Measurements from ENCODE around the gene DEFB114. TPM values are rescaled to one million over a fixed set of nuclear protein-coding genes. Genes with fewer than 3 reads are reported as not detected.

Gene DEFB114
- polyA plus RNA-seq, 2 of the 4 experiments (the other 2 are of a cell fraction) = not detected

DNA sequence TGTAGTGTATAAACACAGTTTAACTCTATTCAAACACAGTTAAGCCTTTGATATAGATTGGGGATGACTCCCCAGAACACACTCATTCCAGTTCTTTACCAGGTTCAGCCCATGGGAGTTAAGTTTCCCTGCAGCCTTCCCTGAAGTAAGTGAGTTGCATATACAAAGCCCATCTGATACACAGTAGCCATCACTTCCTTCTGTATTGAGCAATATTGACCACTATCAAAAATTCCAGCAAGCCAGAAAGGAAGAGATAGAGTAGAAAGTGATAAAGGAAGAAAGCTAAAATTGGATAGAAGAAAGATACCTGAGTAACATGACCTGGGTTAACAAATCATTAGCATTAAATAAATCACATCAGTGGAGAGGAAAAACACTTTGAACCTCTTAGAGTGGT, 34.6 kb downstream of the DEFB114 start (continued):
- TF ChIP-seq, protein P1, sequence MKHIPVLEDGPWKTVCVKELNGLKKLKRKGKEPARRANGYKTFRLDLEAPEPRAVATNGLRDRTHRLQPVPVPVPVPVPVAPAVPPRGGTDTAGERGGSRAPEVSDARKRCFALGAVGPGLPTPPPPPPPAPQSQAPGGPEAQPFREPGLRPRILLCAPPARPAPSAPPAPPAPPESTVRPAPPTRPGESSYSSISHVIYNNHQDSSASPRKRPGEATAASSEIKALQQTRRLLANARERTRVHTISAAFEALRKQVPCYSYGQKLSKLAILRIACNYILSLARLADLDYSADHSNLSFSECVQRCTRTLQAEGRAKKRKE (CRISPR knock-in tag; IDR thresholded peaks at IDR 0.05; ENCODE audit: low read depth) = no peak
- TF ChIP-seq NPAS2 (CRISPR knock-in tag; IDR thresholded peaks at IDR 0.05; ENCODE audit: borderline replicate concordance) = no peak

DNA sequence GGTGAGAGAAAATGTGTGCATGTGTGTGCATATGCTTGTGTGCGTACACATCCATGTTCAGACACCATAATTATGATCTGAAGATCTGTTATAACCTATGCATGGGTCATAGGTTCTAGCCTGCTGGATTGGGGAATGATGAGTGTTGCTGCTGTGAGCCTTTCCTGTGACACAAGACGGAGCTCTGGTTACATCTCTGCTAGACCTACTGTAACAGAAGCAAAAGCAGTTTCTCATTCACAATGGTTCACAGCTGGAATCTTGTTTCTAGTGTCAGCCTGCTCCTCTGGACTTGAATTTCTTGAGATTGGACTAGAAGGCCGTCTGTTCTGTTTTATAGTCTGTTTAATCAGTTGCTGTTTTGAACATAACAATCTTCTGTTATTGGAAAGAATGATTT, 40.1 kb downstream of the DEFB114 start:
- ATAC-seq (no peak), FAIRE-seq (no peak), DNase-seq (ENCODE audit: low read depth in 1 of 2, low spot score in 1 of 2) (no peak)
- no peaks in the 10 kb centered on the region for H3K9me3 ChIP-seq
- ChIA-PET POLR2A (no interaction called here), CTCF (no interaction called here)
- H3K4me3 ChIP-seq = no peak overlapping the region
- TF ChIP-seq RCOR1 (IDR thresholded peaks at IDR 0.05; ENCODE audit: low read depth, low read length) = no peak
- TF ChIP-seq HOXB5 (CRISPR knock-in tag; IDR thresholded peaks at IDR 0.05) = no peak
- TF ChIP-seq BHLHE40 (IDR thresholded peaks at IDR 0.05; ENCODE audit: low read depth, low read length) = no peak
- no peak overlapping the region for H3K4me2 ChIP-seq
- H3K4me1 ChIP-seq = no peaks in the 10 kb centered on the region
- no peak overlapping the region for H3K27ac ChIP-seq
- WGBS (ENCODE audit: missing lambda C conversion rate) = 35% methylated on average over 3 of the region's 3 CpGs

DNA sequence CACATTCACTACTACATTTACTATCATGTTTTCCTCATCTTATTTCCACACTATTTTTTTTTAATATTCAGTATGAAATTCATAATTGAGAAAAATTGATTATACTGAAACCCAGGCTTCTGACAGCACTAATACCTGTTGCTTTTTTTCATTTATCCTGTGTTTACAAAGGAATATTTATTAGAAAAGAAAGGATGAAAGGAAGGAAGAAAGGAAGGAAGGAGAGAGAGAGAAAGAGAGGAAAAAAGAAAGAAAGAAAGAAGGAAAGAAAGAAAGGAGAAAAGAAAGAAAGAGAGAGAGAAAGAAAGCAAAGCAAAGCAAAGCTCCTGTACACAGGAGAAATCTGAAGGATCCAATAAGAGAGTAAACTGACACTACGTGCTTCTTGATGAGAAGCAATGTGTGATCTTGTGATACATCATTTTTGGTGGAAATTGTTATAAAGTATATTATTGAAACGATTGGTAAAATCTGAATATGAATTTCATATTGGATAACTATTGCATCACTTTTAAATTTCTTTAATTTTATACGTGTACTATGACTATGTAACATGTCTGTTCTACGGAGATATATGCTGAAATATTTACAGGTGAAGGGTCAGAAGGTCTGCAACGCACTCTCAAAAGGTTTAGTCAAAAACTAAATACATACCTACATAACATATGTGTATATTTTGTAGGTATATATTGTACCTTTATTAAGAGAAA, 43.9 kb downstream of the DEFB114 start:
- Histone ChIP-seq H3K9me3 (no peaks in the 10 kb centered on the region), H3K4me1 (no peaks in the 10 kb centered on the region), H3K4me3 (no peak overlapping the region), H3K27ac (no peak overlapping the region), H3K4me2 (no peak overlapping the region)
- FAIRE-seq (no peak), ATAC-seq (no peak), DNase-seq (ENCODE audit: low read depth in 1 of 2, low spot score in 1 of 2) (no peak)
- TF ChIP-seq HOXB13 (CRISPR knock-in tag; IDR thresholded peaks at IDR 0.05; ENCODE audit: low read depth) (no peak), MAZ (IDR thresholded peaks at IDR 0.05; ENCODE audit: borderline replicate concordance, low read depth, low read length) (no peak), KDM1A (IDR thresholded peaks at IDR 0.05; ENCODE audit: low read depth) (no peak), CEBPB (IDR thresholded peaks at IDR 0.05) (no peak), ESRRA (IDR thresholded peaks at IDR 0.05; ENCODE audit: borderline replicate concordance, low read length) (no peak), FOSL2 (IDR thresholded peaks at IDR 0.05) (no peak), FOSL2 (CRISPR knock-in tag; IDR thresholded peaks at IDR 0.05) (no peak), EHF (CRISPR knock-in tag; IDR thresholded peaks at IDR 0.05) (no peak), JUN (IDR thresholded peaks at IDR 0.05) (no peak), HOXB5 (CRISPR knock-in tag; IDR thresholded peaks at IDR 0.05) (no peak)
- TF ChIP-seq, protein P2, sequence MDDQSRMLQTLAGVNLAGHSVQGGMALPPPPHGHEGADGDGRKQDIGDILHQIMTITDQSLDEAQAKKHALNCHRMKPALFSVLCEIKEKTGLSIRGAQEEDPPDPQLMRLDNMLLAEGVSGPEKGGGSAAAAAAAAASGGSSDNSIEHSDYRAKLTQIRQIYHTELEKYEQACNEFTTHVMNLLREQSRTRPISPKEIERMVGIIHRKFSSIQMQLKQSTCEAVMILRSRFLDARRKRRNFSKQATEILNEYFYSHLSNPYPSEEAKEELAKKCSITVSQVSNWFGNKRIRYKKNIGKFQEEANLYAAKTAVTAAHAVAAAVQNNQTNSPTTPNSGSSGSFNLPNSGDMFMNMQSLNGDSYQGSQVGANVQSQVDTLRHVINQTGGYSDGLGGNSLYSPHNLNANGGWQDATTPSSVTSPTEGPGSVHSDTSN (IDR thresholded peaks at IDR 0.05) = no peak
- TF ChIP-seq, protein P3, sequence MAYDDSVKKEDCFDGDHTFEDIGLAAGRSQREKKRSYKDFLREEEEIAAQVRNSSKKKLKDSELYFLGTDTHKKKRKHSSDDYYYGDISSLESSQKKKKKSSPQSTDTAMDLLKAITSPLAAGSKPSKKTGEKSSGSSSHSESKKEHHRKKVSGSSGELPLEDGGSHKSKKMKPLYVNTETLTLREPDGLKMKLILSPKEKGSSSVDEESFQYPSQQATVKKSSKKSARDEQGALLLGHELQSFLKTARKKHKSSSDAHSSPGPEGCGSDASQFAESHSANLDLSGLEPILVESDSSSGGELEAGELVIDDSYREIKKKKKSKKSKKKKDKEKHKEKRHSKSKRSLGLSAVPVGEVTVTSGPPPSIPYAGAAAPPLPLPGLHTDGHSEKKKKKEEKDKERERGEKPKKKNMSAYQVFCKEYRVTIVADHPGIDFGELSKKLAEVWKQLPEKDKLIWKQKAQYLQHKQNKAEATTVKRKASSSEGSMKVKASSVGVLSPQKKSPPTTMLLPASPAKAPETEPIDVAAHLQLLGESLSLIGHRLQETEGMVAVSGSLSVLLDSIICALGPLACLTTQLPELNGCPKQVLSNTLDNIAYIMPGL (CRISPR knock-in tag; IDR thresholded peaks at IDR 0.05; ENCODE audit: borderline replicate concordance) = no peak
- POLR2A ChIA-PET = no interaction called here
- CTCF ChIA-PET = no interaction called here
- 24% methylated on average over 5 of the region's 5 CpGs for WGBS (ENCODE audit: missing lambda C conversion rate)

DNA sequence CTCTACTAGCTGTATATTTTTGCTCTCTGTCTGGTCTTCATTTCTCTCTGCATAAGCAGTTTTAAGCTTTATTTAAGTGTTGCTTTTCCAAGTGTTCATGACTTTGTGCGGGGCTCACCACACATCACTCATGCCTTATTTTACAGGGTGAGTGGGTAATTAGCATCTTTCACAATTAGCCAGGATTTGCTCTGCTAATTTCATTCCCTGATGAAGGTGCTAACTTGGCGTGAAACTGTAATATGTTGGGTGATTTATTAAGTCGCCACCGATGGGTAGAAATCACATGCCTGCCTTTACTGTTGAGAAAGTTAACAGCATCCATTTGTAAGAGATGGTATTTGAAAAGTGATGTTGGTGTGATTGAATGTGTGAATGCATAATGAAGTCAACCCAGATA, 44.7 kb downstream of the DEFB114 start:
- WGBS (ENCODE audit: missing lambda C conversion rate) = 75% methylated on average over 4 of the region's 4 CpGs
- ATAC-seq (no peak), FAIRE-seq (no peak), DNase-seq (ENCODE audit: low read depth in 1 of 2, low spot score in 1 of 2) (no peak)
- no peaks in the 10 kb centered on the region for H3K4me1 ChIP-seq
- no peaks in the 10 kb centered on the region for H3K9me3 ChIP-seq
- no peak overlapping the region for H3K27ac ChIP-seq
- no peak overlapping the region for H3K4me3 ChIP-seq
- POLR2A ChIA-PET = no interaction called here
- no peak overlapping the region for H3K4me2 ChIP-seq
- CTCF ChIA-PET = no interaction called here
- no peak for TF ChIP-seq ZFP36 (IDR thresholded peaks at IDR 0.05; ENCODE audit: borderline replicate concordance, partially characterized antibody)
- no peak for TF ChIP-seq RNF2 (IDR thresholded peaks at IDR 0.05; ENCODE audit: borderline replicate concordance, low read depth)
- TF ChIP-seq, protein P4, sequence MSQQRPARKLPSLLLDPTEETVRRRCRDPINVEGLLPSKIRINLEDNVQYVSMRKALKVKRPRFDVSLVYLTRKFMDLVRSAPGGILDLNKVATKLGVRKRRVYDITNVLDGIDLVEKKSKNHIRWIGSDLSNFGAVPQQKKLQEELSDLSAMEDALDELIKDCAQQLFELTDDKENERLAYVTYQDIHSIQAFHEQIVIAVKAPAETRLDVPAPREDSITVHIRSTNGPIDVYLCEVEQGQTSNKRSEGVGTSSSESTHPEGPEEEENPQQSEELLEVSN (IDR thresholded peaks at IDR 0.05; ENCODE audit: borderline replicate concordance, low read depth) = no peak
- no peak for TF ChIP-seq RARB (CRISPR knock-in tag; IDR thresholded peaks at IDR 0.05)
- no peak for TF ChIP-seq JUNB (IDR thresholded peaks at IDR 0.05)
- TF ChIP-seq, protein P5, sequence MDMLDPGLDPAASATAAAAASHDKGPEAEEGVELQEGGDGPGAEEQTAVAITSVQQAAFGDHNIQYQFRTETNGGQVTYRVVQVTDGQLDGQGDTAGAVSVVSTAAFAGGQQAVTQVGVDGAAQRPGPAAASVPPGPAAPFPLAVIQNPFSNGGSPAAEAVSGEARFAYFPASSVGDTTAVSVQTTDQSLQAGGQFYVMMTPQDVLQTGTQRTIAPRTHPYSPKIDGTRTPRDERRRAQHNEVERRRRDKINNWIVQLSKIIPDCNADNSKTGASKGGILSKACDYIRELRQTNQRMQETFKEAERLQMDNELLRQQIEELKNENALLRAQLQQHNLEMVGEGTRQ (IDR thresholded peaks at IDR 0.05) = no peak
- TF ChIP-seq, protein P2 (IDR thresholded peaks at IDR 0.05) = no peak
- no peak for TF ChIP-seq NR3C1 (IDR thresholded peaks at IDR 0.05)
- no peak for TF ChIP-seq SMC3 (IDR thresholded peaks at IDR 0.05)
- TF ChIP-seq, protein P6, sequence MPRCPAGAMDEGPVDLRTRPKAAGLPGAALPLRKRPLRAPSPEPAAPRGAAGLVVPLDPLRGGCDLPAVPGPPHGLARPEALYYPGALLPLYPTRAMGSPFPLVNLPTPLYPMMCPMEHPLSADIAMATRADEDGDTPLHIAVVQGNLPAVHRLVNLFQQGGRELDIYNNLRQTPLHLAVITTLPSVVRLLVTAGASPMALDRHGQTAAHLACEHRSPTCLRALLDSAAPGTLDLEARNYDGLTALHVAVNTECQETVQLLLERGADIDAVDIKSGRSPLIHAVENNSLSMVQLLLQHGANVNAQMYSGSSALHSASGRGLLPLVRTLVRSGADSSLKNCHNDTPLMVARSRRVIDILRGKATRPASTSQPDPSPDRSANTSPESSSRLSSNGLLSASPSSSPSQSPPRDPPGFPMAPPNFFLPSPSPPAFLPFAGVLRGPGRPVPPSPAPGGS (IDR thresholded peaks at IDR 0.05) = no peak
